ENCODE data around the gene ARHGEF2.

DNA sequence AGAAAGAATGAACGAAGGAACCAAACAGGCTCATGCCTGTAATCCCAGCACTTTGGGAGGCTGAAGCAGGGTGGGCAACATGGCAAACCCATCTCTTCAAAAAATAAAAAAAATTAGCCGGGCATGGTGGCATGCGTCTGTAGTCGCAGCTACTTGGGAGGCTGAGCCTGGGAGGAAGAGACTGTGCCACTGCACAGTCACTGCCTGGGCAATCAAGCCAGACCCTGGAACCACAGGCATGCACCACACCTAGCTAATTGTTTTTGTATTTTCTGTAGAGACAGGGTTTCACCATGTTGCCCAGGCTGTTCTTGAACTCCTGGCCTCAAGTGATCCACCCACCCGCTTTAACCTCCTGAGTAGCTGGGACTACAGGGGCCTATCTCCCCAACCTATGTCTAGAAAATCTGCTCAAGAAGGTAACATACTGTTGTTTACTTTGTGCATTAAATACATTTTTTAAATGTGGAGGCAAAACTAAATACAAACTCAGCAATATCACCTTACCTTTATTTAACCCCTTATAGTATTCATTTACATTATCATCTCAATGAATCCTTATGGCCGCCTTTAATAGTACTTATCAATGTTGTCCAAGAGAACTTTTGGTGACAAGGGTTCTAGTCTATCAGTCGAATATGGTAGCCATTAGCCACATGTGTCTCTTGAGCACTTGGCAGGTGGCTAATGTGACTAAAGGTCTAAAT lies 46.9 kb downstream of the ARHGEF2 start:
- TF ChIP-seq EZH2 (IDR thresholded peaks at IDR 0.05; ENCODE audit: borderline replicate concordance) (no peak), CTCF (IDR thresholded peaks at IDR 0.05; ENCODE audit: poor library complexity) (no peak)

Measured in hepatocyte (in vitro differentiated cells).